GM21528 (cell line): ENCODE measurements around the gene PRM2.
"Not testable (repeated sequence)": the region's sequence is repeated elsewhere in the genome, so short reads cannot be mapped to it uniquely, and the experiment has no call there.

ENCODE experiments used
- ATAC-seq: cut with Tn5 transposase; IDR thresholded peaks from one replicate; pipeline ENCODE4 v1.9.1; 2021; ENCODE audit warnings: mild to moderate bottlenecking, moderate library complexity; ENCODE audit not compliant: unreplicated experiment, low FRiP score

PRM2 gene

GRCh38 chr16:11307639-11308492 is 31.6 kb upstream of the PRM2 start:
- ATAC-seq = no peak

- ATAC-seq = no peak
These were observed 30.8 kb upstream of the PRM2 start for GRCh38 chr16:11306997-11307638.

GRCh38 chr16:11306381-11306780 is 30.1 kb upstream of the PRM2 start:
- no peak for ATAC-seq

GRCh38 chr16:11303405-11304138 is 27.3 kb upstream of the PRM2 start:
- no peak for ATAC-seq

- no peak for ATAC-seq
These were observed 26.7 kb upstream of the PRM2 start for GRCh38 chr16:11302977-11303376.

- ATAC-seq = no peak
These were observed 25.6 kb upstream of the PRM2 start for GRCh38 chr16:11301645-11302501.

- no peak for ATAC-seq
These were observed 24.2 kb upstream of the PRM2 start for GRCh38 chr16:11300560-11300892.

- ATAC-seq = no peak
These were observed 23.7 kb upstream of the PRM2 start for GRCh38 chr16:11299865-11300559.

- not testable (repeated sequence) for ATAC-seq
These were observed 22.8 kb upstream of the PRM2 start for GRCh38 chr16:11298950-11299547.

GRCh38 chr16:11298143-11298900 is 22.0 kb upstream of the PRM2 start:
- no peak for ATAC-seq

GRCh38 chr16:11297492-11298142 is 21.3 kb upstream of the PRM2 start:
- peak; percentile 69 for ATAC-seq

GRCh38 chr16:11296706-11297491 is 20.6 kb upstream of the PRM2 start:
- peak; percentile 23 for ATAC-seq

GRCh38 chr16:11296351-11296705 is 20.0 kb upstream of the PRM2 start:
- no peak for ATAC-seq

GRCh38 chr16:11295672-11296071 is 19.4 kb upstream of the PRM2 start:
- no peak for ATAC-seq

GRCh38 chr16:11292076-11292748 is 15.9 kb upstream of the PRM2 start:
- no peak for ATAC-seq

- ATAC-seq = no peak
These were observed 14.9 kb upstream of the PRM2 start for GRCh38 chr16:11291091-11291703.
